Measurements from ENCODE around the gene SLC35F4.

SLC35F4 gene

GRCh38 chr14:57866199-57866705, 360 bp upstream of the SLC35F4 start:
- TF ChIP-seq SIN3A (IDR thresholded peaks at IDR 0.05; ENCODE audit: borderline replicate concordance, insufficient read depth, low read length) (no peak), TAF1 (IDR thresholded peaks at IDR 0.05; ENCODE audit: borderline replicate concordance, insufficient read depth, low read length) (no peak), POLR2AphosphoS5 (IDR thresholded peaks at IDR 0.05; ENCODE audit: low read depth, low read length) (no peak), FOXP2 (optimal IDR thresholded peaks at IDR 0.05; ENCODE audit: borderline replicate concordance, extremely low read depth, extremely low read length, insufficient read depth) (no peak)
- TF ChIP-seq, protein P1, sequence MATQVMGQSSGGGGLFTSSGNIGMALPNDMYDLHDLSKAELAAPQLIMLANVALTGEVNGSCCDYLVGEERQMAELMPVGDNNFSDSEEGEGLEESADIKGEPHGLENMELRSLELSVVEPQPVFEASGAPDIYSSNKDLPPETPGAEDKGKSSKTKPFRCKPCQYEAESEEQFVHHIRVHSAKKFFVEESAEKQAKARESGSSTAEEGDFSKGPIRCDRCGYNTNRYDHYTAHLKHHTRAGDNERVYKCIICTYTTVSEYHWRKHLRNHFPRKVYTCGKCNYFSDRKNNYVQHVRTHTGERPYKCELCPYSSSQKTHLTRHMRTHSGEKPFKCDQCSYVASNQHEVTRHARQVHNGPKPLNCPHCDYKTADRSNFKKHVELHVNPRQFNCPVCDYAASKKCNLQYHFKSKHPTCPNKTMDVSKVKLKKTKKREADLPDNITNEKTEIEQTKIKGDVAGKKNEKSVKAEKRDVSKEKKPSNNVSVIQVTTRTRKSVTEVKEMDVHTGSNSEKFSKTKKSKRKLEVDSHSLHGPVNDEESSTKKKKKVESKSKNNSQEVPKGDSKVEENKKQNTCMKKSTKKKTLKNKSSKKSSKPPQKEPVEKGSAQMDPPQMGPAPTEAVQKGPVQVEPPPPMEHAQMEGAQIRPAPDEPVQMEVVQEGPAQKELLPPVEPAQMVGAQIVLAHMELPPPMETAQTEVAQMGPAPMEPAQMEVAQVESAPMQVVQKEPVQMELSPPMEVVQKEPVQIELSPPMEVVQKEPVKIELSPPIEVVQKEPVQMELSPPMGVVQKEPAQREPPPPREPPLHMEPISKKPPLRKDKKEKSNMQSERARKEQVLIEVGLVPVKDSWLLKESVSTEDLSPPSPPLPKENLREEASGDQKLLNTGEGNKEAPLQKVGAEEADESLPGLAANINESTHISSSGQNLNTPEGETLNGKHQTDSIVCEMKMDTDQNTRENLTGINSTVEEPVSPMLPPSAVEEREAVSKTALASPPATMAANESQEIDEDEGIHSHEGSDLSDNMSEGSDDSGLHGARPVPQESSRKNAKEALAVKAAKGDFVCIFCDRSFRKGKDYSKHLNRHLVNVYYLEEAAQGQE (IDR thresholded peaks at IDR 0.05; ENCODE audit: insufficient read depth in 1 of 2, low read depth in 2 of 2, low read length in 2 of 2) = no peak

- TF ChIP-seq POLR2AphosphoS5 (IDR thresholded peaks at IDR 0.05; ENCODE audit: low read depth, low read length) = no peak
- no peak for TF ChIP-seq SIN3A (IDR thresholded peaks at IDR 0.05; ENCODE audit: borderline replicate concordance, insufficient read depth, low read length)
- TF ChIP-seq TAF1 (IDR thresholded peaks at IDR 0.05; ENCODE audit: borderline replicate concordance, insufficient read depth, low read length) = no peak
- TF ChIP-seq, protein P1 (IDR thresholded peaks at IDR 0.05; ENCODE audit: insufficient read depth in 1 of 2, low read depth in 2 of 2, low read length in 2 of 2) = no peak
- no peak for TF ChIP-seq FOXP2 (optimal IDR thresholded peaks at IDR 0.05; ENCODE audit: borderline replicate concordance, extremely low read depth, extremely low read length, insufficient read depth)
These were observed 858 bp downstream of the SLC35F4 start for GRCh38 chr14:57865066-57865402.

DNA sequence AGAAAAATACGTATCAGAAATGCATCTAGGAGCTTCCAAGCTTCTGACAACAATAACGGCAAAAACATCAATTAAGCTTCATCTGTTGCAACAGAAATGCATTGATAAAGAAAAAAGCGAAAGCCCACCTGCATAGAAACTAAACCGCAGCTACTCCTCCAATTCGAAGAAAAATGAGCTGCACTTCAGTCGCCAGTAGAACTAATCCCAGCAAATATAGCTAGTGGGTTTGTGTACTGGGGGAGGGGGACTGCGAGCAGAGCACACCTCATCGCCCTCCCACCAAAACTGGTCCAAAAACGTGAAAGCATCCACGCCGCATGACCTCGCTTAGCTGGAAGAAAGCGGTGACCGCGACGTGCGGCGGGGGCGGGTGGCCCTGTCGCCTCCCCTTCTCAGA, 1.2 kb downstream of the SLC35F4 start:
- TF ChIP-seq FOXP2 (optimal IDR thresholded peaks at IDR 0.05; ENCODE audit: borderline replicate concordance, extremely low read depth, extremely low read length, insufficient read depth) (no peak), SIN3A (IDR thresholded peaks at IDR 0.05; ENCODE audit: borderline replicate concordance, insufficient read depth, low read length) (no peak), TAF1 (IDR thresholded peaks at IDR 0.05; ENCODE audit: borderline replicate concordance, insufficient read depth, low read length) (no peak), POLR2AphosphoS5 (IDR thresholded peaks at IDR 0.05; ENCODE audit: low read depth, low read length) (no peak)
- TF ChIP-seq, protein P1 (IDR thresholded peaks at IDR 0.05; ENCODE audit: insufficient read depth in 1 of 2, low read depth in 2 of 2, low read length in 2 of 2) = no peak

DNA sequence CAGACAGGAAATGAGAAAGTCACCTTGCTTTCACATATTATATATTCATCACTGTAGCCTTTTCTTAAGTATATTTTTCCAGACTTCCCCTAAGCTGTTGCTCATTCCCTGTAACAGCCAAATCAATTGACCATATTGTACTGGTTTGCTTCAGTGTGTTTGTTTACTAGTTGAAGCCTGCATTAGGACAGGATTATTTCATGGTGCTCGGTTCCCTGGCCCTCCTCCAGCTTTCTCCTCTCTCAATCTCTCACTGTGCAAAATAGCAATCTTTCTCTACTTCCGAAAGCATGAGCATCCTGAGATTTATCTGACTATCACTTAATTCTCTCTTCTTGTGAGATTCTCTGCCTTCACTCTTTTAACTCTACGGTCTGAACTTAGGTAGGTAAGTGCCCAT, 2.4 kb downstream of the SLC35F4 start:
- TF ChIP-seq, protein P1 (IDR thresholded peaks at IDR 0.05; ENCODE audit: insufficient read depth in 1 of 2, low read depth in 2 of 2, low read length in 2 of 2) = no peak
- no peak for TF ChIP-seq POLR2AphosphoS5 (IDR thresholded peaks at IDR 0.05; ENCODE audit: low read depth, low read length)
- no peak for TF ChIP-seq TAF1 (IDR thresholded peaks at IDR 0.05; ENCODE audit: borderline replicate concordance, insufficient read depth, low read length)
- TF ChIP-seq SIN3A (IDR thresholded peaks at IDR 0.05; ENCODE audit: borderline replicate concordance, insufficient read depth, low read length) = no peak
- TF ChIP-seq FOXP2 (optimal IDR thresholded peaks at IDR 0.05; ENCODE audit: borderline replicate concordance, extremely low read depth, extremely low read length, insufficient read depth) = no peak

- TF ChIP-seq SIN3A (IDR thresholded peaks at IDR 0.05; ENCODE audit: borderline replicate concordance, insufficient read depth, low read length) (no peak), FOXP2 (optimal IDR thresholded peaks at IDR 0.05; ENCODE audit: borderline replicate concordance, extremely low read depth, extremely low read length, insufficient read depth) (no peak), POLR2AphosphoS5 (IDR thresholded peaks at IDR 0.05; ENCODE audit: low read depth, low read length) (no peak), TAF1 (IDR thresholded peaks at IDR 0.05; ENCODE audit: borderline replicate concordance, insufficient read depth, low read length) (no peak)
- TF ChIP-seq, protein P1 (IDR thresholded peaks at IDR 0.05; ENCODE audit: insufficient read depth in 1 of 2, low read depth in 2 of 2, low read length in 2 of 2) = no peak
These were observed 11.3 kb downstream of the SLC35F4 start for GRCh38 chr14:57854571-57854970.

Data from PFSK-1 (cell line).